Mucosa of rectum (tissue), 2 donors: ENCODE results near the gene KASH5.

ENCODE experiments used
- H3K27ac ChIP-seq, 2 donors: one replicate each; pipeline ENCODE4 v1.7.0; 2013; ENCODE audit warnings: inconsistent platforms in 2 of 2, low read depth in 2 of 2, low read length in 2 of 2
- H3K27me3 ChIP-seq, 2 donors: one replicate each; pipeline ENCODE4 v1.7.0; 2013; ENCODE audit warnings: low read length in 2 of 2; ENCODE audit not compliant: control insufficient read depth in 2 of 2, insufficient read depth in 2 of 2
- H3K36me3 ChIP-seq, 2 donors: one replicate each; pipeline ENCODE4 v1.7.0; 2013; ENCODE audit warnings: low read length in 2 of 2; ENCODE audit not compliant: control insufficient read depth in 2 of 2, insufficient read depth in 2 of 2
- H3K4me1 ChIP-seq, 2 donors: one replicate each; pipeline ENCODE4 v1.7.0; 2013; ENCODE audit warnings: low read length in 2 of 2, mild to moderate bottlenecking in 1 of 2; ENCODE audit not compliant: control insufficient read depth in 2 of 2, insufficient read depth in 2 of 2
- H3K4me3 ChIP-seq, 2 donors: one replicate each; pipeline ENCODE4 v1.7.0; 2013; ENCODE audit warnings: low read length in 2 of 2
- H3K9ac ChIP-seq, 2 donors: one replicate each; pipeline ENCODE4 v1.7.0; 2013; ENCODE audit warnings: low read length in 2 of 2, low read depth in 1 of 2, mild to moderate bottlenecking in 1 of 2
- H3K9me3 ChIP-seq, 2 donors: one replicate each; pipeline ENCODE4 v1.7.0; 2013; ENCODE audit warnings: low read length in 2 of 2; ENCODE audit not compliant: control insufficient read depth in 2 of 2
- donor health status: healthy.
- donor health status: Normal muscosa, but diverticular disease.

The KASH5 gene

GRCh38 chr19:49387936-49388372 lies at the start of gene KASH5:
Gene KASH5, plus strand, starts transcription at chr19:49388249. Its CDS starts 2,635 bp downstream, at chr19:49390884.
- Histone ChIP-seq H3K4me1 (no peaks in the 10 kb centered on the region), H3K9ac (no peak within 1 kb of the TSS), H3K27ac (no peak within 1 kb of the TSS), H3K36me3 (no peaks in the 10 kb centered on the region), H3K27me3 (peaks cover 2 to 4% of the 10 kb centered on the region in 2 donors), H3K9me3 (no peaks in the 10 kb centered on the region), H3K4me3 (peak within 1 kb of the TSS; percentile 27 to 37)

- Histone ChIP-seq H3K9me3 (no peaks in the 10 kb centered on the region), H3K36me3 (peaks cover 0 to 5% of the 10 kb centered on the region in 2 donors), H3K27me3 (no peaks in the 10 kb centered on the region), H3K9ac (peak overlapping the region in 1 of 2 donors; percentile 50), H3K4me1 (peaks cover 4 to 18% of the 10 kb centered on the region in 2 donors), H3K4me3 (peak overlapping the region; percentile 51 to 68), H3K27ac (peak overlapping the region; percentile 63 to 82)
These were observed 49.3 kb upstream of the KASH5 start for GRCh38 chr19:49338691-49339300.

DNA sequence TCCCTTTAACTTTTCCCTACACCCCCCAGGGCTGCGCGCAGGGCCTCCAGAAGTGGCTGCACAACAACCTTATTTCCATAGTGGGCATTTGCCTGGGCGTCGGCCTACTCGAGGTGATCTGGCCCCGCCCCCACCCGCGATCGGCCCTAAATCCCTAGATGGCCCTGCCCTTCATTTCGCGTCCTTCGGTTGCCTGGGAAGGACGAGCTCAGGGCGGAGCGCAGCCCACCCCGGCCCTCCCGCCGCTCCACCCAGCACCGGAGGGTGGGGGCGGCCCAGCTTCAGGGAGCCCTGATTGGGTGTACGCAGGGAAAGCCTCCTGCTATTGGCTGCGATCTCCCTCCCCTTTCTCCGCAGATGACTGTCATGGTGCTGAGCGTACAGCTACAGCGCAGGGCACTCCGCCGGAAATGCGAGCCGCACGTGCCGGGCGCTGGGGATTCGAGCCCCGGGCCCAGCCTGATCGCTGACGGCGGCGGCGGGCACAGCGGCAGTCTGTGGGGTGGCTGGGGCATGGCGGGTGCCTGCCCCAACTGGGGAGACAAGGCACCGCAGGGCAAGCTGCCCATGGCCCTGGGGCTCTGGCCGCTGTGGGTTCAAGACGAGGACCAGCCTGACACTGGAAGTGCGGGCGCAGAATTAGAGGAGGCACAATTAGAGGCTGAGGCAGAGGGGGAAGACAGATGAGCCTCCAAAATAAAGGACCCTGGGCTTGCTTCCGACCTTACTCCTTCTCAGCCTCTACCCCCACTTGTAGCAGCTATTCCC lies 48.6 kb upstream of the KASH5 start:
- Histone ChIP-seq H3K27me3 (no peaks in the 10 kb centered on the region), H3K4me3 (peak overlapping the region; percentile 51 to 68), H3K27ac (peak overlapping the region; percentile 63 to 82), H3K36me3 (peaks cover under 1 to 5% of the 10 kb centered on the region in 2 donors), H3K9ac (peak overlapping the region in 1 of 2 donors; percentile 50), H3K4me1 (peaks cover 4 to 18% of the 10 kb centered on the region in 2 donors), H3K9me3 (no peaks in the 10 kb centered on the region)

DNA sequence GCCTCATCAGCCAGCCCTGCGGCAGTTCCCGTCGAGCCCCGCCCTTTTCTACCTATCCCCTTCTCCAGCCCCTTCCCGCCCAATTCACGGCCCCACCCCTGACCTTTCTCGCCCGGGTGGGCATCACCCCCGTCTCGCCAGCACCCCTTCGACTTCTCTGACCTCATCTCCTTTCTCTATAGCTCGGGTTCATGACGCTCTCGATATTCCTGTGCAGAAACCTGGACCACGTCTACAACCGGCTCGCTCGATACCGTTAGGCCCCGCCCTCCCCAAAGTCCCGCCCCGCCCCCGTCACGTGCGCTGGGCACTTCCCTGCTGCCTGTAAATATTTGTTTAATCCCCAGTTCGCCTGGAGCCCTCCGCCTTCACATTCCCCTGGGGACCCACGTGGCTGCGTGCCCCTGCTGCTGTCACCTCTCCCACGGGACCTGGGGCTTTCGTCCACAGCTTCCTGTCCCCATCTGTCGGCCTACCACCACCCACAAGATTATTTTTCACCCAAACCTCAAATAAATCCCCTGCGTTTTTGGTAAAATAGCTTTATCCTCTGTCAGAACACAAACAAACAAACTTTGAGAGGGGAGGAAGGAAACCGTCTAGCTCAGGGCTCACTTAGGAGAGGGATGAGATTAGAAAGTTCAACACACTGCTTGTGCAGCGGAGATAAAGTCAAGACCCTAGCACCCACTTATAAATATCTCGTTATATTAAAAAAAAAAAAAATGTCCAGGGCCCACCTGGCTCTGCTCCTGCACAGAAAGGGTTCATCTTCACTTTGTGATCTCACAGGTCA lies 47.8 kb upstream of the KASH5 start:
- no peaks in the 10 kb centered on the region for H3K27me3 ChIP-seq
- peaks cover 4 to 18% of the 10 kb centered on the region in 2 donors for H3K4me1 ChIP-seq
- peak overlapping the region; percentile 63 to 82 for H3K27ac ChIP-seq
- peaks cover 3 to 5% of the 10 kb centered on the region in 2 donors for H3K36me3 ChIP-seq
- peak overlapping the region in 1 of 2 donors; percentile 50 for H3K9ac ChIP-seq
- peak overlapping the region; percentile 51 to 65 for H3K4me3 ChIP-seq
- no peaks in the 10 kb centered on the region for H3K9me3 ChIP-seq

DNA sequence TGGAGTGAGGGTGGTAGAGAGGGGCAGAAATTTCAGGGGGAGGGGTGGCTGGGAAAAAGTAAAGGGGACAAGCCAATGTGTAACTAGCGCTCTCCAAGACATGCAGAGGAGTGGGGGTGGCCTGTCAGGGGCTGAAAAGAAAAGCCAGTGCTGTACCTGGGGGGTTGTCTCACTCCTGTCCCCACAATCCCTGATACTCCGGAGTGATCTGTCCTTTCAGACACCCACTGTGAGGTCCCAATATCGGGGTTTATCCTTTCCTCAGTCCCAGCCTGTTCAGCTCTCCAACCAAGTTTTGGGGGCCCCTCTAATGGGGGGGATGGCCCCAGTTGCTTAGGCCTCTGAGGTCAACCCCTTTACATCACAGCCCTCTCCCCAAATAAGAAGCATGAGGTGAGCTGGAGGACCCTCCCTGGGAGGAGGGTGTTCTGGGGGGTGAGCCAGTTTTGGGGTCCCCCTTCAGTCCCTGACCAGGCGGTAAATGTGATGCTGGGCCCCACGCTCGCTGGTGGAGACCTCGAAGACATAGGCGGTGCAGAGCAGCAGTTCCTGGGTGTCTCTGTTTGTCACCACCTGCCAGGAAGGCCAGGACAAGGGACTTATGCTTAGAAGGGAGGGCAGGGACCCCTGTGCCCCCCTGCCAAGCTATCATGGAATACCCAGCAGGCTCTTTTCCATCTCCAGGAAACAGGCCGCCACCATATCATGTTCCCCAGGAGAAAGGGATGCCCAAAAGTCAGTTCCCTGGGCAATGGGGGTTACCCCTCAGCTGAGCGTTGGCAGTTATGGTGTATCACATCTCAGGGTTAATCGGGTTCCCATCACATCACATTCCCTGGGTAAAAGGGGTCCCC lies 47.0 kb upstream of the KASH5 start:
- H3K4me3 ChIP-seq, result no peak overlapping the region
- H3K27me3 ChIP-seq, result no peaks in the 10 kb centered on the region
- H3K36me3 ChIP-seq, result peaks cover 3 to 5% of the 10 kb centered on the region in 2 donors
- no peaks in the 10 kb centered on the region for H3K9me3 ChIP-seq
- H3K9ac ChIP-seq, result no peak overlapping the region
- peaks cover 4 to 18% of the 10 kb centered on the region in 2 donors for H3K4me1 ChIP-seq
- H3K27ac ChIP-seq, result no peak overlapping the region

- peaks cover 5 to 8% of the 10 kb centered on the region in 2 donors for H3K36me3 ChIP-seq
These were observed 45.7 kb upstream of the KASH5 start for GRCh38 chr19:49342291-49342721.

DNA sequence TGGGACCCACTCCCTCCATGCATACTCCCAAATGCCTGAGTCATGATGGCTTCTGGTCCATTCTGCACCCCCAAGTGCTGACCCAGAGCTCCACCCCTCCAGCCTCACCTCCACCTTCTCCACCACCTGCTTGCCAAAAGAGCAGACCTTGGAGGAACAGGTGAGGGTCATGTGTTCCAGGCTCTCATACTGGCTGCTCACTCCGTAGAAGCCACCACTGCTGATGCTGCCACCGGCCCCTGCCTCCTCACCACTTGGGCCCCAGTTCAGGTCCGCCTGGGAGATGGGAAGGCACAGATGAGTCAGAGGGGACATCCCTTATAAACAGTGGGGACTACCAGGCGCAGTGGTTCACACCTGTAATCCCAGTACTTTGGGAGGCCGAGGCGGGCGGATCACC lies 44.9 kb upstream of the KASH5 start:
- H3K27me3 ChIP-seq, result no peaks in the 10 kb centered on the region
- peaks cover 4 to 18% of the 10 kb centered on the region in 2 donors for H3K4me1 ChIP-seq
- H3K36me3 ChIP-seq, result peaks cover 5 to 8% of the 10 kb centered on the region in 2 donors
- no peak overlapping the region for H3K9ac ChIP-seq
- H3K4me3 ChIP-seq, result no peak overlapping the region
- no peaks in the 10 kb centered on the region for H3K9me3 ChIP-seq
- no peak overlapping the region for H3K27ac ChIP-seq

More at GRCh38 chr19:49342291-49342721, 45.7 kb upstream of the KASH5 start:
- no peaks in the 10 kb centered on the region for H3K27me3 ChIP-seq
- H3K9me3 ChIP-seq, result no peaks in the 10 kb centered on the region
- no peak overlapping the region for H3K4me3 ChIP-seq
- no peak overlapping the region for H3K27ac ChIP-seq
- no peak overlapping the region for H3K9ac ChIP-seq
- H3K4me1 ChIP-seq, result peaks cover 4 to 18% of the 10 kb centered on the region in 2 donors

- no peak overlapping the region for H3K27ac ChIP-seq
- H3K4me3 ChIP-seq, result no peak overlapping the region
- H3K9ac ChIP-seq, result no peak overlapping the region
- H3K27me3 ChIP-seq, result no peaks in the 10 kb centered on the region
- H3K4me1 ChIP-seq, result peaks cover 2 to 4% of the 10 kb centered on the region in 2 donors
- no peaks in the 10 kb centered on the region for H3K9me3 ChIP-seq
- H3K36me3 ChIP-seq, result peaks cover 5 to 8% of the 10 kb centered on the region in 2 donors
These were observed 43.3 kb upstream of the KASH5 start for GRCh38 chr19:49344505-49345423.
